VCaP (cell line): ENCODE data around the gene PRR23E.

Experiments
- H3K27ac ChIP-seq: fragments of 450-650 bp; 2 replicates; pipeline ENCODE4 v1.5.1; 2017
- TF ChIP-seq, protein P1 (sequence below): fragments of 450-650 bp; conservative IDR thresholded peaks from 2 replicates; pipeline ENCODE4 v1.5.1; 2017; ENCODE audit warnings: mild to moderate bottlenecking, moderate library complexity

PRR23E gene, protein sequence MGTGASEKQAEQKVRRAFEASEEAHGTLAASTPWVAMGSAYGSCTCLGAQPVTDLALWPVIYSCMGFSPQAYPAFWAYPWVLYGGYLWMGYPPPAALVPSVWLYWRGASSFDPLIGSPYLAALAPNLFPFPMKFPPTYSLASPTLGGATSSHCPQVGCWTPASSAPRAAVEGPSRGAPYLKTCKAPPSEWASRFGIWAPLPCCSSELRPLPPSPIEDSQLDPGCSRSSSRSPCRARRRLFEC

DNA sequence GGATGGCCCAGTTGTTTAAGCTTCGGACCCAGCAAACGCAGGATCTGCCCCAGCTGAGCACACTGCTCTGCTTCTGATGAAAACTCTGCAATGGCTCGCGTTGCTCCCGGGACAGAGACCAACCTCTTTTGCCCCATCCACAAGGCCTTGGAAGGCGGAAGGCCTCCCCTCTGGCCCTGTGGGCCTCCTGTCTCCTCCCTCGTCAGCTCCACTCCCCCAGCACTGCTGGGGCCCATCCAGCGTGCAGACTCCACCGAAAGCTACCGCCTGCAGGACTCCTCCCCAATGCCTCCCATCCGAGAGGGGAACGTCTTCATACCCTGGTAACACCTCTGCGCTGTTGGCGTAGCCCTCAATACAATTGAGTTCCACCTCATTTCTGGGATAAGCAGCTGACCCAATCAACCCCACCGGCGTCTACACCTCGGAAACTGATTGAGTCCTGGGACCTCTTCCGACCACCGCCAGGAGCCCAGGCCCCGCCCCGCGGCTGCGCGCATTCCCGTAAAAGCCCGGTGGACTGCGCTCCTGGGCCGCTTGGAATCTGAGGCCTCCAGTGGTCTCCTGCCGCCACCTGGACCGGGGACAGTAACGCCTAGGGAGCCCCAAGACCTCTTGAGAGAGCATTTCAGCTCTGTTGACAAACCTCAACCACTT is at the start of gene PRR23E:
Gene PRR23E (plus strand): TSS at position 556 of the 657 bp plus-strand sequence. CDS start 3,555 bp downstream, outside the sequence.
- TF ChIP-seq, protein P1, sequence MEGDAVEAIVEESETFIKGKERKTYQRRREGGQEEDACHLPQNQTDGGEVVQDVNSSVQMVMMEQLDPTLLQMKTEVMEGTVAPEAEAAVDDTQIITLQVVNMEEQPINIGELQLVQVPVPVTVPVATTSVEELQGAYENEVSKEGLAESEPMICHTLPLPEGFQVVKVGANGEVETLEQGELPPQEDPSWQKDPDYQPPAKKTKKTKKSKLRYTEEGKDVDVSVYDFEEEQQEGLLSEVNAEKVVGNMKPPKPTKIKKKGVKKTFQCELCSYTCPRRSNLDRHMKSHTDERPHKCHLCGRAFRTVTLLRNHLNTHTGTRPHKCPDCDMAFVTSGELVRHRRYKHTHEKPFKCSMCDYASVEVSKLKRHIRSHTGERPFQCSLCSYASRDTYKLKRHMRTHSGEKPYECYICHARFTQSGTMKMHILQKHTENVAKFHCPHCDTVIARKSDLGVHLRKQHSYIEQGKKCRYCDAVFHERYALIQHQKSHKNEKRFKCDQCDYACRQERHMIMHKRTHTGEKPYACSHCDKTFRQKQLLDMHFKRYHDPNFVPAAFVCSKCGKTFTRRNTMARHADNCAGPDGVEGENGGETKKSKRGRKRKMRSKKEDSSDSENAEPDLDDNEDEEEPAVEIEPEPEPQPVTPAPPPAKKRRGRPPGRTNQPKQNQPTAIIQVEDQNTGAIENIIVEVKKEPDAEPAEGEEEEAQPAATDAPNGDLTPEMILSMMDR: no peak
- no peak within 1 kb of the TSS for H3K27ac ChIP-seq

DNA sequence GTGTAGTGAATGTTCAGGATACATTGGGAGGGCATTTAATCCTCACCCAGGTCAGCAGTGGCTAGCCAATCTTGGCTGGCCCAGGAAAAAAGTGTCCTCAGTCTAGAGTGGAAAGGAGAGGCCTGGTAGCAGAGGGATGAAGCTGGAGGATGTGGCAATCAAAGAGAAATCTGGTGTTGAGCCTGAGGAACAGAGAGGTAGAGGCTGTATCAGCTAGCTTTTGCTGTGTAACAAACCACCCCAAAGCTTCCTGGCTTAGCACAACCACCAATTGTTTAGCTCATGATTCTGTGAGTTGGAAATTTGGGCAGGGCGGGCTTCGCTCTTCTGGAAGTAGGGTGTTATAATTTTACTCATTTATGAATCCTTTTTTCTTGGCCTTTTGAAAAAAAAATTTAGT is 49.8 kb upstream of the PRR23E start:
- TF ChIP-seq, protein P1: no peak
- H3K27ac ChIP-seq: peak overlapping the region; percentile 80

DNA sequence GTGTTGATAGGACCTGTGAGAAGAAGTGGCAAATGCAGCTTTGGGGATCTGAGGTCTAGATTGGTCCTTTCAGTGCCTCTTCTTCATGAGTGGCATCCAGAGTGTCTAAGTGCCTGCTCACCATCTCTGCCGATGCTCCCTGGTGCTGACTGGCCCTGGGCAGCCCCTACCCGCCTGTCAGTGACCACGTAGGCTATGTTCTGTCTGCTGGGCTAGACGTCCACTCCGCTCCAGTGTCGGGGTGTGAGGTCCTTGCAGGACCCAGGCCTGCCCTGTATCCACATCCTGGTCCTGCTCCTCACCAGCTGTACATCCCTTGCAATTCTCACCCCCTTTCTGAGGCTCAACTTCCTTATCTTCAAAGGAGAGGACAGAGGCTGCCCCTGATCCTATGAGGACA is 48.3 kb upstream of the PRR23E start:
- H3K27ac ChIP-seq: no peak overlapping the region
- TF ChIP-seq, protein P1: no peak

DNA sequence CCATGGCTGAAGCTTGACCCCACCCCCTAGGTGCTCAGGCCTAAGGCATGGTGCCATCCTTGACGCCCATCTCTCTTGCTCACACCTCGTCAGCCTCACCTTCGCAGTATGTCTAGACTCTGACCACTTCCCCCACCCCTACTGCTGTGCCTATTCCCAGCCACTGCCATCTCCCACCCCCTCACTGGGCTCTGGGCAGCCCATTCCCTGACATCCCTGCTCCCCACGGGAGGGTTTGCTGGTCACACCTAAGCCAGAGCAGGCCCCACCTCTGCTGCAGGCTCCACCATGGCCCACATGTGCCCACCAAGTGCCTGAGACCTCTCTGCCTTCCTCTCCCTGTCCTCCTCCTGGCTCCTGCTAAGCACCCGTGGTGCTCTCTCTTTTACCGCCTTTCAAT is 47.7 kb upstream of the PRR23E start:
- H3K27ac ChIP-seq: no peak overlapping the region
- TF ChIP-seq, protein P1: no peak

DNA sequence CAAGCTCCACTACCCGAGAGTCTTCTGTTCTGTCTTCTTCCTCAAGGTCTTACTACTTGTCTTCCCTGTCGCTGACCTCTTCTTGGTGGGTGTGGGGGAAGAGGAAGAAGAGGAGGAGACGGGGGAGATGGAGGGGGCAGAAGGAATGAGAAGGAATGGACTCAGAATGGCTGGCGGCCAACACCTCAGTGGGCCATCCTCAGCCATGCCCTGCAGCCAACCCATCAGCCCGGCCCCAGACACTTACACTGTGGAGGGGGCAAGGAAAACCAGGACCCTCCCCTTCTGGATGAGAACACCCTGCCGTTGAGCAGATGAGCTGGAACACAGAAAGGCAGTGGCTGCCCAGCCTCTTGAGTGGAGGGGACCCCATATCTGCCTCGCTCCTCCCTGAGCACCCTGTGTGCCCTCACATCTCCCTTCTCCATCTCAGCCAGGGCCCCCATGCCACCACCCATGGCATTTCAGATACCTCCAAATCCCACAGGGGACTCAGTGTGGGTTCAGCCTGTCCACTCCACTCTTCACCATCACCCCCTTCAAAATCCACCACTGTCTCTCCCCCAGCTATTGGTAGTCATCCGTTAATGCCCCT is 45.5 kb upstream of the PRR23E start:
- H3K27ac ChIP-seq: no peak overlapping the region
- TF ChIP-seq, protein P1: no peak

DNA sequence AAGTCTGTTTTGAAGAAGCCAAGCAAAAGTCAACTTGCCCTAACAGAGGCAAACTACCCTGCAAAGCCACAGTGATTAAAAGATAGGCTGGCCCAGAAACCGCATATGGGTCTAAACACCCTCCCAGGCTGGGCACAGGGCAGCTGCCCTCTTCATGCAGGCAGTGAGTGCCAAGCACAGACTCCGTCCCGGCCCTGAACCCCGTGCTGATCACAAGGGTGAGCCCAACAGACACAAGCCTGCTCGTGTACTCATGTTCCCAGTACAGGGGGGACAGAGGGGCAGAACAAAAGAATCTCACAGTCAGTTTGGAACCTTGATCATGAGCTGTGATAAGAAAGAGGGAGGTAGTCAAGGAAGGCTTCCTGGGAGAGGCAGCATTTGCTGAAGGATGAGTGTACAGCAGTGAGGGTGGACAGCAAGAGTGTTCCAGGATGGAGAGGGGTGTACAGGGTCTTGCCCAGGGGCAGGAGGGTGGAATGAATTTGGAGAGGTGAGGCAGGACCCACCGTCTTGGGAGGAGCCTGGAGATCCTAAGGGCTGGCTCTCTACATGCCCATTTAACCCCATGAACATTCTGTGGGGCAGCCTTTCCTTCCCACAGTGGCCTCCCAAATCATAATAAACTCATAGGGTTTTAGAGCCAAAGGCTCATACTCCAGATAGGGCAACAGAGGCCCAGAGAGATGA is 43.2 kb upstream of the PRR23E start:
- no peak overlapping the region for H3K27ac ChIP-seq
- TF ChIP-seq, protein P1: no peak

DNA sequence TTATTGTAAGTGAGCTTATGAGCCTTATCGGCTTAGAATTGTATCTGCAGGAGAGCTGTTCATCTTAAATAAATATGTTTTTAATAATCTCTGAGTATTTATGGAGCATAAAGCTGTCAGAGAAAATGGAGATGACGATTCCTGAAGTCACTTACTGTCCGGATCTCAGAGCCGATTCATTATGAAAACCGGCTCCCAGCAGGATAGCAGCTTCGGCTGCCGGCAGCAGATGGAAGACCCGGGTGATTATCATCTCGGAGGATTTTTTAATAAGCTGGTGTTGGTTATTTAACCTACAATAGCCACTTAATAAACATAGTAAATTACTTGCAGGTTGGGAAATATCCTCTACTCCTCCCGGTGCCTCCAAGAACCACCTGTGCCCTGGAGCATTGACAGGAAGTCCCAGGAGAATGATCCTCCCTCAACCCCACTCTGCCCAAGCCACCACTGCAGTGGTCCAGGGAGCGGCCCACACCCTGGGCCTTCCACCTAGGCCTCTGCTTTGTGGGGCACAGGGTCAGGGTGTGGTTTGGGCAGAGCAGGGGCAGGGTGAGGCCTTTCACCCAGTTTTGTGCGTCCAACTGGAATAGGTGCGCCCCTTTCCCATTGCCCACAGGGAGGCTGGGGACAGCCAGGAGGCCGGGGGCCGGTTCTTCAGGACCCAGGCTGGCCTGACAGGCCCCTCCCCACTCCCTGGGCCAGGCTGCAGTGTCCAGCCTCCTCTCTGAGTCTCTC is 42.2 kb upstream of the PRR23E start:
- H3K27ac ChIP-seq: no peak overlapping the region
- TF ChIP-seq, protein P1: no peak
